ENCODE measurements around the gene POU6F1.

GRCh38 chr12:51162217-51162616, 55.6 kb downstream of the POU6F1 start:
- TF ChIP-seq CTCF (IDR thresholded peaks at IDR 0.05) (no peak), POLR2A (IDR thresholded peaks at IDR 0.05) (no peak)
